DMS 273 (cell line): ENCODE data around the gene RRAD.

Experiments
- DNase-seq: peaks from one replicate; lab custom pipeline; 2025; ENCODE audit not compliant: unreplicated experiment; lab: John Stamatoyannopoulos, UW

The RRAD gene

DNA sequence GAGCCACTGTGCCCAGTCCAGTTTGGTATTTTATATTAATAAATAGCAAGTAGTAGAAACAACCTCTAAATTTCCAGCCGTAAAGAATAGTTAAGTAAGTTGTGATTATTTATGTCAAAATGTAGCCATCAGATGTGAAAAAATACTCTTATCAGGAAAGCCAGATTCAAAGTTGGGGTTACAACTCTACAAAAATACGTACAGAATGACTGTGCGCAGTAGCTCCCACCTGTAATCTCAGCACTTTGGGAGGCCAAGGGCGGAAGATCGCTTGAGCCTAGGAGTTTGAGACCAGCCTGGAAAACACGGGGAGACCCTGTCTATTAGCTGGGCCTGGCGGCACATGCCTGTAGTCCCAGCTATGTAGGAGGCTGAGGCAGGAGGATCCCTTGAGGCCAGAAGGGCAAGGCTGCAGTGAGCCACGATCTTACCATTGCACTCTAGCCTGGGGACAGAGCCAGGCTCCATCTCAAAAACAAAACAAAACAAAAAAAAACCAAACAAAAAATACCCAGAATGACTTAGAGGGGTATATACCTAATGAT lies 43.3 kb downstream of the RRAD start:
- DNase-seq, result no peak

DNA sequence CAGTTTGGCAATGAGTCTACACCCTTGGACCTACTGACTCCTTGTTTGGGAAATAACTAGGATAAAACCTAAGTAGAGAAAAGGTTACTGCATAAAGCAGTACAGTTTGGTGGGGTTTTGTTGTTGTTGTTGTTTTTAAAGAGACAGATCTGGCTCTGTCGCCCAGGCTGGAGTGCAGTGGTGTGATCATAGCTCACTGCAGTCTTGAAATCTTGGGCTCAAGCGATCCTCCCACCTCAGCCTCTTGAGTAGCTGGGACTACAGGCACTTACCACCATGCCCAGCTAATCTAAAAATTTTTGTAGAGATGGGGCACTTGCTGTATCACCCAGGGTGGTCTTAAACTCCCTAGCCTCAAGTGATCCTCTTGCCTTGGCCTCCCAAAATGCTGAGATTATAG lies 43.8 kb downstream of the RRAD start:
- no peak for DNase-seq

DNA sequence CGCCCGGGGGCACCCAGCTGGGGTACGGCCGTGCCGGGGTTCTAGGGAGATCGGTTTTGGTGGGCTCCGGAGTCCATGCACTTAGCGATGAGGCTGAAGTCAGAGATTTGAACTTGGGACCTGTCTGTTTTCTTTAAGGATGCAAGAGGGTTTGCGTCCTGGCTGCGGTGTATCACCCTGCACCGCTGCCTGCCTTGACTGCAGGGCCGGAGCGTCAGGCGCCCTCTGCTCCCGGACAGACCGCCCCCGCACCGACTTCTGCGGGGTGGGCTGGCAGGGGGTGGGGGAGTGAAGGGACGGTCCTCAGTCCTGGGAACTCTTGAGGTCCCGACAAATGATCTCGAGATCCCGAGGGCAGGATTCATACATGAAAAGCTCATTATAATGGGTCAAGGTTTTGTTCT lies 44.3 kb downstream of the RRAD start:
- DNase-seq, result peak; percentile 60

DNA sequence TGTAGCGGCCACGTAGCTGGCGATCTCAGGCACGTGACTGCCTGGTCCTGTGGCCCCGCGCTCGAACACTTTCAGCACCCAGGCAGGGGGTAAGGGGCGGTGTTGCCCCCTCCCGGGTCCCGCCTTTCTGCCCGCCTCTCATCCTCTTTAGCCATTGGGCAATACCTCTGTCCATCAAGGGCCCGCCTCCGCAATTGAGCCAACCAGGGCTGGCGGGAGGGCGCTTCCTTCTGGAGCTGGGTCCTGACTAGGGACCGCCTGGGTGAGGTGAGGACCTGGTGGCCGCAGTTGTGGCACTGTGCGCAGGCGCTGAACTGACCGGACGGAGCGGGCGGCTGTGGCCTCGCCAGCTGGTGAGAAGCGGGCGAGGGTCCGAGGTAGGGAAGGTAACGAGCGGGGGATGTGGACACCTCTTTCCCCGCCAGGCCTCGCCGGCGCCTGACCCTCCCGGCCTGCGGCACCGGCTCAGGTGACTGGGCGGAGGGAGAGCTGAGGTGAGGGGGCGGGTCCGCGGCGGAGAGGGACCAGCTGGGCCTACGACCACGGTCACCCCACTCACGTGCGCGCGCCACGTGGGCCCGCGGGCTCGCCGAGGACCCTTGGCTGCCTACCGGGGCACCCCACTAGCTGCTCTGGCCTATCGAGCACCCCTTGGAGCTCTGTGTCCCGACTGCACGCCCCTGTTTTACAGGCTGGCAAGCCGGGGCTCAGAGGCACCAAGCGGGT lies 44.9 kb downstream of the RRAD start, which contains the start of gene PDP2:
TSS of gene PDP2 (plus strand) at position 228 of the 726 bp plus-strand sequence. CDS start 3,770 bp downstream, outside the sequence.
- DNase-seq, result peak; percentile 98

DNA sequence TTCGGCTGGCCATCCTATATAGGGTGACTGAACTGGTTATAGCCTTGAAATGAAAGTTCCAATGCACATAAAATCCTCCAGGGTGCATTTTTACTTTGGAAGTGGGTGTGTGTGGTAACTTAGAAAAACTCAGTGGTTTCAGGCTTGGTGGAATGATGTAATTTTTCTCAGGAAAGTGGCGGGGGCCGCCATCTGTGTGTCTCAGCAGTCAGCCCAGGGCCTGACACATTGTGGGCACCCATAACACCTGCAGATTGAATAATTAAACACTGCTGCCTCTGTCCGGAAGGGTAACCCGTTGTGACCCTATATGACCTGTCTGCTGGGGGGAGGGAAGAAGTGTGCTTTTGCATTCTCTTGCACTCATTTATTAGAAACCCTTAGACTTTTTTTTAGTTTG lies 47.3 kb downstream of the RRAD start:
- peak; percentile 92 for DNase-seq

DNA sequence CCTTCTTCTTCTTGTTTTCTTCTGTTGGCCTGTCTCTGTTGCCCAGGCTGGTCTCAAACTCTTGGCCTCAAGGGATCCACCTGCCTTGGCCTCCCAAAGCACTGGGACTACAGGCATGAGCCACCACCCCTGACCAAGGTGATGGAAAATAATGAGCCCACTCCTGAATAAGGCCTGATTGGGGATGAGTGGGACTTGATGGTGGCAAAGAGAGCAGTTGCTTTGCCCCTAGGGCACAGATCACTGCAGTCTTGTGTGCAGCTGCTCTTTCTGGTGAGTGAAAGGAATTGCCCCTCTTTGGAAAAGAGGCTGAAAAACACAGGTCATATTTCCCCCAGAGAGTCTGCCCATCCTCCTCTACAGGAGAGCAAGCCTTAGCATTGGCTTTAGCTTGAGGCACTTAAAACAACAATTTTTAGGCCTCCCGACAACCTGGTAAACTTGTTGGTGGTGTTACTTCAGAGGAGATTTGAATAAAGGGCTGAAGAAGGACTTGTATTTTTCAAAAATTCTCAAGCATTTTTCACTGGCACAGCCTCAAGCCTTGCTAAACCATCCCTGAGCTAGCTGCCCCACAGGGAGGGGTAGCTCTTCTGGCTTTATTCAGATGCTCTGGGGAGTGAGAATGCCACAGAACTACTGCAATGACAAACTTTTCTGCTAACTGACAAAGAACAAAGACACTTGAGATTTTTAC lies 51.1 kb downstream of the RRAD start:
- DNase-seq, result peak; percentile 45

DNA sequence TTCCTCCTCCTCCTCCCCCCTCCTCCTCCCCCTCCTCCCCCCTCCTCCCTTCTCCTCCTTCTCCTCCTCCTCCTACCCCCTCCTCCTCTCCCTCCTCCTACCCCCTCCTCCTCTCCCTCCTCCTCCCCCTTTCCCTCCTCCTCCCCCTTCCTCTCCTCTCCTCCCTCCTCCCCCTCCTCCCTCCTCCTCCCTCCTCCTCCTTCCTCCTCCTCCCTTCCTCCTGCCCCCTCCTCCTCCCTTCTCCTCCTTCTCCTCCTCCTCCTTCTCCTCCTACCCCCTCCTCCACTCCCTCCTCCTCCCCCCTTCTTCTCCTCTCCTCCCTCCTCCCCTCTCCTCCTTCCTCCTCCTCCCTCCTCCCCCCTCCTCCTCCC lies 51.7 kb downstream of the RRAD start:
- DNase-seq, result no peak

DNA sequence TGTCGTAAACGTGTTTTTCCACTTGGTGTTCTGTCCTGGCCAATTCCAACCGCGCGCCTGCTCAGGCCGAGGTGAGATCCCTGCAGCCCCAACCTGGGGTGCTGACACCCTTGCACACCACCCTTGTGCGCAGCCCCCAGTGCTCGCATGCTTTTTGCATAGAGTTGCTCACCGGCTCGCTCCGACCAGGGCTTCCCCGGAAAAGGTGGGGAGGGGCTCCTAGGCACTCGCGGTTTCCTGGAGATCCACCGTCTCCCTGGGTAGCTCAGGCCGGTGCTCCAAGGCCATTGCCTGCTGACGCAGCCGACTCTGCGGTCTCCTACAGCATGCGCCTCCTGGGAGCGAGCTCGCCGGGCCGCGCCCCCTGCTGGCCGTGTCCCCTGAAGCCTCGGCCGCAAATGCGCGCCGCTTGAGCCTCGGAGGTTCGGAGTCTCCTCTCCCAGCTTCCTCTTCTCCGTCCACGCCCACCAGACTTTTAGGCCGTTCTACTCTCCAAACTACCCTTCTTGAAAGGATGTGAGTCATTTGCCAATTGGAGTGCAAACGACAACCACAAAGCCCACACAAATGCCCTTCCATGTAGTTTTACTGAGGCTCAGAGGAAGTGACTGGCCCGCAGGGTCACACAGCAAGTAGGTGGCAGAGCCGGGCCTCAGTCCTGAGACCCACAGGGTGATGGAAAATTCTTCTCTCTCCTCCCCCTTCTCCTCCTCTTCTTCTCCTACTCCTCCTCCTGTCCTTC lies 52.2 kb downstream of the RRAD start:
- peak; percentile 96 for DNase-seq

DNA sequence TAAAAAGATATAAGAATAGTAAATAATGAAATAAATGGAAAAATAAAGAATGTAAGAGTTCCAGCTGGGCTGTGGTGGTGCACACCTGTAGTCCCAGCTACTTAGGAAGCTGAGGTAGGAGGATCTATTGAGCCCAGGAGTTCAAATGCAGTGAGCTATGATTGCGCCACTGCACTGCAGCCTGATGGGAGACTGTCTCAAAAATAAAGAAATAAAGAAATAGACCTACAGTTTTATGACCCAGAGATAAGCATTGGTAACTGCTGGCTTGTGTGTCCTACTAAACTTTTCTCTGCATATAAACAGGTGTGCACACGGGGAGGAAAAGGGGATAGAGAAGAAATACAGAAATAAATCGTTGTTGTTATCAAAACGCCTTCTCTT lies 52.8 kb downstream of the RRAD start:
- no peak for DNase-seq

DNA sequence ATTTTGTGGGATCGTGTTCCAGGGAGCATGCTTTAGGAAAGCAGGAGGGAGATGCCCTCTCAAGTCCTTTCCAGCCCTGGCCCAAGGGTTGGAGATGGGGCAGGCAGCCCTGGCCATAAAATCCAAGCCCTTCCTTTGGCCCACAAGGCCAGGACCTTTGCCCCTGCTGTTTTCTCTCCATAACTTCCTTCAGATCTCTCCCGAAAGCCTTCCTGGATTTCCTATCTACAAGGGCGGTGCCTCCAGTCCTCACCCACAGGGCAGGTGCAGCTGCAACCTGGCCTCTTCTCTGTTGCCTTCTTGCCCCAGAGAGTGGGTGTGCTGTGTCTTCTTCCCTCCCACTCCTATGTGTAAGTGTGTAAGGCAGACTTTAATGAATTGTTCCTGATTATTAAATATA lies 53.5 kb downstream of the RRAD start:
- no peak for DNase-seq
